CD4-positive, alpha-beta T cell treated with Interferon gamma for 1 hour (primary cell): ENCODE measurements around the gene PTBP3.
"Not testable (repeated sequence)": the region's sequence is repeated elsewhere in the genome, so short reads cannot be mapped to it uniquely, and the experiment has no call there.

Experiments
- DNase-seq: peaks from one replicate; pipeline ENCODE4 v3.0.0-alpha.2; 2020

Gene PTBP3

DNA sequence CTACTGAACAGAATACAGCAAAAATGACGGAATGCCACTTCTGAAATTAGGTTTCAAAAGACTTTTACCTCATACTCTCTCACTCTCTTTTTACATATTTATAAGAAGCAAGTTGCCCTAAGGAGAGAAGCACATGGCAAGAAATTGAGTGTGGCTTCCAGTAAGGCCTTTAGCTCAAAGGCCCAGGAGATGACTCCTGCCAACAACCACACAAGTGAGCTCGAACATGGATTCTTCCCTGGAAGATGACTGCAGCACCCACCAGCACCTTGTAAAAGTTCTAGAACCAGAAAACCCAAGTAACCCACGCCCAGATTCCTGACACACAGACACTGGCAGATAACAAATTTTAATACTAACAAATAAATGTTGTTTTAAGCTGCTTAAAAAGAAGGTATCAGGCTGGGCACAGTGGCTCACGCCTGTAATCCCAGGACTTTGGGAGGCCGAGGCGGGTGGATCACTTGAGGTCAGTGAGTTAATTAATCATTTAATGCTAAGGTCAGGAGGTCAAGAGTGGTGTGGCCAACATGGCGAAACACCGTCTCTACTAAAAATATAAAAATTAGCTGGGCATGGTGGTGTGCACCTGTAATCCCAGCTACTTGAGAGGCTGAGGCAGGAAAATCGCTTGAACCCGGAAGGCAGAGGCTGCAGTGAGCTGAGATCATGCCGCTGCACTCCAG, 17.0 kb downstream of the PTBP3 start:
- DNase-seq, result no peak

DNA sequence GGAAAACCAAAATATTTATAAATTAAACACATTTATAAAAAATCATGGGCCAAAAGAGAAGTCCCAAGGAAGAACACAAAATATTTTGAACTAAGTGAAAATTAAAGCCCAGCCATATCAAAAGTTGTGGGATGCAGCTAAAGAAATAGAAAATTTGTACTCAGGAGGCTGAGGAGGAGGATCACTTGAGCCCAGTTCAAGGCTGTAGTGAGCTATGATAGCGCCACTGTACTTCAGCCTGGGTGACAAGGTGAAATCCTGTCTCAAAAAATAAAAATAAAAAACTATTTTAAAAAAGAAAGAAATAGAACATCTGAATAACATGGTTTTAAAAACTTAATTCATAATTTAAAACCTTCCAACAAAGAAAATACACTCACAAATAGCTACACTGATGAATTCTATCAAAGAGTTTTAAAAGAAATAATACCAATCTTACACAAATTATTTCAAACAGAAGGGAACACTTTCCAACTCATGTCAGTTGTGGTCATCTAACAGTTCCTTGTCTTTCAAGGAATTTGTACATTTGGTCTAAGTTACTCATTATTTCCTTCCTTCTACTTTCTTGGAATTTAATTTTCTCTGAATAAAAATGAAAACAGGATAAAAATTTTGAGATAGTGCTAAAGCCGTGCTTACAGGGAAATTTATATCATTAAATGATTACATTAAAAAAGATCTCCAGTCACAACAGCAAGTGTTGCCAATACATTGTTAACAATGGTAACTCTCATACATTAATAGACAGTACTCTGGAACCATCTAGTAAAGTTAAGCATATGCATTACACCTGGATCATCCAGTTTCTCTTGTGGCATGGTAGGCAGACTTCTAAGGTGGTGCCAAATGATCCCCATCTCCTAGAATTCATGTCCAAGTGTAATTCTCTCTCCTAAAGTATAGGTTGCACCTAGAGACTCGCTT, 17.8 kb downstream of the PTBP3 start:
- no peak for DNase-seq

DNA sequence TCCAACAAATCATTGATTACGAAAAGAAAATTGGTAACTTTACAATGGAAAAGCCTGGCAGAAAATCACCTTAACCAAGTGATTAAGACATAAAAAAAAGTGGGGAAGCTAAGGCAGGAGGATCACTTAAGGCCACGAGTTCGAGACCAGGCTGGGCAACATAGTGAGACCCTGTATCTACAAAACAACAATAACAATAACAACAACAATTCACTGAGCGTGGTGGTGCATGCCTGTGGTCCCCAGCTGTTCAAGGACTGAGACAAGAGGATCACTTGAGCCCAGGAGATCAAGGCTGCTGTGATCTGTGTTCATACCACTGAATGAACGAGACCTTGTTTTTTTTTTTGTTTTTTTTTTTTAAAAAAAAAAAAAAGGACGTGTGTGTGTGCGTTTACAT, 21.3 kb downstream of the PTBP3 start:
- DNase-seq, result no peak

DNA sequence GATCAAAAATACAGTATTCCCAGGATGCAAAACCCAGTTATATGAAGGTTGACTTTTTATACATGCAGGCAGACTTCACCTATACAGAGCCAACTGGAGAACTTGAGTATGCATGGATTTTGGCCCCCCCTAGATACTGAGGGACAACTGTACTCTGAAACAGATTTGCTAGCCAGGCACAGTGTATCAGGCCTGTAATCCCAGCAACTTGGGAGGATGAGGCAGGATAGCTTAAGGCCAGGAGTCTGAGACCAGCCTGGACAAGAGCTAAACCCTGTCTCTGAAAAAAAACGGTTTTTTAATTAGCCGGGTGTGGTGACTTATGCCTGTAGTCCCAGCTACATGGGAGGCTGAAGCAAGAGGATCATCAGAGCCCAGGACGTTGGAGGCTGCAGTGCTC, 21.9 kb downstream of the PTBP3 start:
- DNase-seq, result no peak

GRCh38 chr9:112310826-112311225, 22.6 kb downstream of the PTBP3 start:
- no peak for DNase-seq

- no peak for DNase-seq
These were observed 24.8 kb downstream of the PTBP3 start for GRCh38 chr9:112308588-112308987.

DNA sequence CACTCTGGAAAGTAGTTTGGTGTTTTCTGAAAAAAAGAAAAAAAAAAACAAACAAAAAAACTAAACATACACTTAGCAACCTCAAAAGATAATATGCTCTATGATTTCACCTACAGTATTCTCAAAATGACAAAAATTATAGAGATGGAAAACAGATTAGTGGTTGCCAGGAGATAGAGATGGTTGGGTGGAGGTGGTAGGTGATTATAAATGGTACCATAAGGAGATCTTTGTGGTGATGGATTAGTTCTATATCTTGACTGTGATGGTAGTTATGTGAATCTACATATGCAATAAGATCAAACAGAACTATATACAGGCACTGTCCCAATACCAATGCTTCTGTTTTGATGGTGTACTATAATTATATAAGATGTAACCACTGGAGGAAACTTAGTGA, 32.0 kb downstream of the PTBP3 start:
- no peak for DNase-seq

DNA sequence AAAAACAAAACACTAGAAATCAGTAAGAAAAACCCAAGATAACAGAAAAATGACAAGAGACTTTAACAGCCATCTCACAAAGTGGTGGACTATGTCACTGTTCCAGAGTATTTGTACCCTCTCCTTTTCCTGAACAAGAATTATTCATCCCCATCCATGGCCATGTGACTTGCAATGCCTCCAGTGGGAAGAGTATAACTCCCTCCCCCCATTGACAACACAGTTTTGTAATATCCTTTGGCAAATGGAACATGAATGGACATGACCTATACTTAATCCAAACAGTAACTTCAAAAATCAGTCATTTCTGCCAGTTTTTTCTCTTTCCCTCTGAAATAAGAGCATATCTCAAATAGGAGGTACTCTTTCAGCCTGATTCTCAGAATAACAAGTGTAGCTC, 33.9 kb downstream of the PTBP3 start:
- DNase-seq, result no peak

- no peak for DNase-seq
These were observed 36.5 kb downstream of the PTBP3 start for GRCh38 chr9:112296929-112297328.

GRCh38 chr9:112295174-112295573, 38.2 kb downstream of the PTBP3 start:
- DNase-seq, result no peak

DNA sequence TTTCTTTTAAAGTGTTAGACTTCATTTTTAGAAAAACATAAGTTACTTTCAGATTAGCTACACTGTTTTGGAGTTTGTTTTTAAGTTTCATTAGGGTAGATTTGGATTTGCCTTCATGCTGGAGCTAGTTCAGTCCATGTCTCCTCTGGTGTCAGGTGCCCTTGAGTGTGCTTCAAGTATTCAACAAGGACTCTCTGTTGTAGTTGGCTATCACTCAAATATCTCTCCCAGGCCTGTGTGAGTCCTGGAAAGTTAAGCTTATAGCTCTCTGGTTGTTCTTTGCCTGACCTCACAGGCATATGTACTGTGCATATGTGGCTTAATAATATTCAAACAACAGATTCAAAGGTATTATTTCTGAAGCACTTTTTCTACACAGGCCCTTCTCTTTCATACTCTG, 45.4 kb downstream of the PTBP3 start:
- DNase-seq, result no peak

DNA sequence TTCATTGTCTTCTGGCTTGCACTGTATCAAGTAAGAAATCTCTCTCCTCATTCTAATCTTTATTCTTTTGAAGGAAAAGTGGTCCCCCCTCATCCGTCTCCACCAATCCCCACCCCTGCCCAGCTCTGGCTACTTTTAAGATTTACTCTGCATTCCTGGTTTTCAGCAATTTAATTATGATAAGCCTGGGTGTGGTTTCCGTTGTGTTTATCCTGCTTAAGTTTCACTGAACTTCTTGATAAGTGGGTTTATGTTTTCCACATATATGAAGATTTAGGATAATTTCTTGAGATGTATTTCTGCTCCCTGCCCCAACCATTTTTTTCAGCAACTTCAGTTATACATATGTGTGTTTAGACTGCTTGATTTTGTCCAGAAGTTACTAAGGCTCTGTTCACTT, 46.5 kb downstream of the PTBP3 start:
- no peak for DNase-seq

- no peak for DNase-seq
These were observed 48.4 kb downstream of the PTBP3 start for GRCh38 chr9:112285056-112285455.

GRCh38 chr9:112283582-112284253, 49.7 kb downstream of the PTBP3 start:
- DNase-seq, result no peak

DNA sequence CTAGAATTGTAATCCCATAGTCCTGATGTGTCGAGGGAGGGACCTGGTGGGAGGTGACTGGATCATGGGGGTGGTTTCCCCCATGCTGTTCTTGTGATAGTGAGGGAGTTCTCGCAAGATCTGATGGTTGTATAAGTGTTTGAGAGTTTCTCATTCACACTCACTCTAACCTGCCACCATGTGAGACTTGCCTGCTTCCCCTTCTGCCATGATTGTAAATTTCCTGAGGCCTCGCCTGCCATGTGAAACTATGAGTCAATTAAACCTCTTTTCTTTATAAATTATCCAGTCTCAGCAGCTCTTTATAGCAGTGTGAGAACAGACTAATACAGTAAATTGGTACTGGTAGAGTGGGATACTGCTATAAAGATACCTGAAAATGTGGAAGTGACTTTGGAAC, 50.6 kb downstream of the PTBP3 start:
- DNase-seq, result not testable (repeated sequence)

- DNase-seq, result no peak
These were observed 52.5 kb downstream of the PTBP3 start for GRCh38 chr9:112280904-112281303.

DNA sequence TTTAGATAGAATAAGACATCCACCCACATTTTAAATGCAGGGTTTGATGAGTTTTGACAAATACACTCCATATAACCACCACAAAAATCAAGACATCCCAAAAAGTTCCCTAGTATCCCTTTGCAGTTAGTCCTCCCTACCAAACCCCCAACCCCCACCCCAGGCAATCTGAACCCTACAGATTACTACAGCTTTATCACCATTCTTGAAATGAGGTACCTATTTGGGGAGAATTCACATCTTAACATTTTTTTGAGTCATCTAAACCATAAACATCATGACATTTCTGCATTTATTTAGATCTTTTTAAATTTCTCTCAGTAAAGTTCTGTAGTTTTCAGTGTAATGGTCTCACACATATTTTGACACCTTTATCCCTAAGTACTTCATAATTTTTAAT, 53.9 kb downstream of the PTBP3 start:
- DNase-seq, result no peak

DNA sequence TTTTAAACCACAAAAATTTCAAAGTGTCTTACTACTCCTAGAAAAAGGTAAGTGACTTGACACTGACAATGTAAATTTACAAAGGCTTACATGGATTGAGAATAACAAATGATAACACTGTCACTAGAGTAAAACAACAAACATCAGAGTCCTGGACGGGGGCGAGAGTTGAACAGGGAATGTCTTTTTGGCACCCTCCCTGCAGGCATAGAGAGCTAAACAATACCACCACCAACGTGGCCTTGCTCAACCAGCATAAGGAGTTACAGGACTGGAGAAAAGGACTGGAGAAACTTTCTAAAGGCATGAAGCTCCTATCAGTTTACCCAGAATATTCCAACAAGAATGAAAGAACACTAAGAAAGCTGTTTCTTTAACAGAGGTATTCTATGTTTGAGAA, 55.3 kb downstream of the PTBP3 start:
- DNase-seq, result no peak

GRCh38 chr9:112274600-112274999, 58.8 kb downstream of the PTBP3 start:
- no peak for DNase-seq

DNA sequence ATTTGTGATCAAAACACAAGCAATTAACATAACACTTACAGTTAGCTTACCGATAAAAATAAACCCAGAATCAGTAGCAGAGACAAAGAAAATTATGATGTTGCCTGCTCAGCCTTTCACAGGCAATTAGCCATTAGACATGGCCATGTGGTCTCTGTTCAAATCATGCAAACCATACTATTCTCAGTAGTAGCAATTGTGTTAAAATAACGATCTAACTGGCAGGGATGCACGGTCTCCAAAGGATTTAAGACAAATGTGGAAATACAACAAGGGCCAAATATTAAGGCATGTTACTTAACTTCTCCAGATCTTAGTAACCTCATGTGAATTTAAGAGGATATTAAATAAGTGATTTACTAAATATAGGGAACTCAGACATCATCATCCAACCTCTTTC, 59.5 kb downstream of the PTBP3 start:
- DNase-seq, result no peak

DNA sequence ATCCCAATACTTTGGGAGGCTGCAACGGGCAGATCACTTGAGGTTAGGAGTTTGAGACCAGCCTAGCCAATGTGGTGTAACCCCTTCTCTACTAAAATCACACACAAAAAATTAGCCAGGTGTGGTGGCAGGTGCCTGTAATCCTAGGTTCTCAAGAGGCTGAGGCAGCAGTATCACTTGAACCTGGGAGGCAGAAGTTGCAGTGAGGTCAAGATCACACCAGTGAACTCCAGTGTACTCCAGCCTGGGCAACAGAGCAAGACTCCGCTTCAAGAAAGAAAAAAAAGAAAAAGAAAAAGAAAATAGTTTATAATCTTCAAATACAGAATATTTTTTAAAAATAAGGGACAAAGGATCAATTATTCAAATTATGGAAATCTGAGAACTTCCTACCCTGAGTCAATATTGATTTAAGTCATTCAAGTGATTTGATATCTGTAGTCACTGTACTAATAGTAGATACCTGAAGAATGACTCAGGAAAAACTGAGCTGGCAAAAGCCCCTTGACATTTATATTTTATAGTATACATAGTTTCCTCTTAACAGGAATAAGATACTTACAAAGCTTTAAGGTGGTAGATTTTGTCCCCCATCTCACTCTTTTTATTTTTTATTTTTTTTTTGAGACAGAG, 61.8 kb downstream of the PTBP3 start:
- no peak for DNase-seq

GRCh38 chr9:112268413-112268812, 65.0 kb downstream of the PTBP3 start:
- no peak for DNase-seq

DNA sequence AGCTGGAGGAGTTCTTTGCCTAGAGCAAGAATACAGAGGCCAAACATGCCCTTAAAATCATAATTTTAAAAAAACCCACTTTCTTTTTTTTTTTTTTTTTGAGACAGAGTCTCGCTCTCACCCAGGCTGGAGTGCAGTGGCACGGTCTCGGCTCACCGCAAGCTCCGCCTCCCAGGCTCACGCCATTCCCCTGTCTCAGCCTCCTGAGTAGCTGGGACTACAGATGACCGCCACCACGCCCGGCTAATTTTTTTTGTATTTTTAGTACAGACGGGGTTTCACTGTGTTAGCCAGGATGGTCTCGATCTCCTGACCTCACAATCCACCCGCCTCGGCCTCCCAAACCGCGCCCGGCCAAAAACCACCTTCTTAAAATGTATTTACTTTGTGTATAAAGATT, 66.3 kb downstream of the PTBP3 start:
- not testable (repeated sequence) for DNase-seq
